NCI-H748 treated with DMSO at 0.1 percent for 48 hours (cell line): ENCODE measurements around the gene TEX22.
A peak's percentile ranks its signal among the peaks of the same experiment; 100 is the strongest.

ENCODE experiments used
- DNase-seq: peaks from one replicate; lab custom pipeline; 2025; lab: John Stamatoyannopoulos, UW

Gene TEX22

GRCh38 chr14:105384605-105385321 lies 13.6 kb upstream of the TEX22 start:
- no peak for DNase-seq

DNA sequence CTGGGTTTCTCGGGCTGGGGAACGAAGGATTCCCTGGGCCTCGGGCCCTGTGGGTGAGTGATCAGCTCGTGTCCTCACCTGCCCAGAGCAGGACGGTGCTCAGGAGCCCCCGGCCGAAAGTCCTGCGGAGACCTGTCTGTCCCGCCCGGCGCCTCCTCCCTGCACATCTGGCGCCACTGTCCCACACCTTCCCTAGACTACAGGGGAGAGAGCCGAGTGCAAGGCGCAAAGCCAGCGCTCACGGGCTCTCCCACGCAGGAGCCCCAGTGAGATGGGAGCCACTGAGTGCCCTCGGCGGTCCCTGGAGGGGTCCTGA lies 13.1 kb upstream of the TEX22 start:
- DNase-seq = no peak

- DNase-seq = no peak
These were observed 12.5 kb upstream of the TEX22 start for GRCh38 chr14:105385698-105386365.

DNA sequence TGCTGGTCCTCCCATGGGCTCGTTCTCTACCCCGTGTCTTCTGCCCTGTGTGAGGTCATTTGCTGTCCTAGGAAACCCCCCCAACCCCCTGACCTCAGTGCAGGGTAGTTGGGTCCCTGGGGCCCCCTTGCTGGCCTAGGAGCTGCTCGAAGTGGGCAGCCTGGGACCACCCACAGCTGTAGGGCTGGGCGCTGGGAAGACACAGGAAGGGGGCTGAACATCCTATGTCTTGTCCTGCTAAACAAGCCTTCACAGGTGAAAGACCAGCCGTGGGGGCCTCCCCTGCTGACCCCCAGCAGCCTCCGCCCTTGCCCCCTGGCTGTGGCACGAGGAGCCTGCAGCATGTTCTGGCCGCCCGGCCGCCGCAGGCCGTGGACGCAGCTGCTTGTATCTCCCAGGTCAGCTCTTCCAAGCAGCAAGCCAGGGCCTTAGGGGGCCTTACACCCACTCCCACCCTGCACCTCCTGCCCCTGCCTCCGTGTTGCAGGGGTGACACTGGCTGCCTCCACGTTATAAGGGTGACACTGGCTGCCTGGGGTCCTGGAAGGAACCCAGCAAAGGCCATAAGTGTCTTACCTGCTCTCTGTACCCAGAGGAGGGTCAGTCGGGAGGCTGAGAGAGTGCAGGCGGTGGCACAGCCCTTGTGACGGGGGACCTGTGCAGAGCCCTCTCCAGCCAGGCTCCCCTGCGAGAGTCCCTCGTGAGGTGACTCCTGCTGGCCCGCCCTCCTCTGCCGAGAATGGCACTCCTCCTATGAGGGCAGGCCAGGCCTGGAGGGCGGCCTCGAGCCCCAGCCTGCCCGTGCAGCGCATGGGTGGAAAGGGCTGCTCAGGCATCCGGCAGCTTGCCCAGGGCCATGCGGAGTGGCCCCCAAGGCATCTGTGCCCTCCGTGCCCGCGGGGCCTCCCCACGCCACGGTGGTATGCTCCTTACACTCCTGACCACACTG lies 11.5 kb upstream of the TEX22 start:
- no peak for DNase-seq

DNA sequence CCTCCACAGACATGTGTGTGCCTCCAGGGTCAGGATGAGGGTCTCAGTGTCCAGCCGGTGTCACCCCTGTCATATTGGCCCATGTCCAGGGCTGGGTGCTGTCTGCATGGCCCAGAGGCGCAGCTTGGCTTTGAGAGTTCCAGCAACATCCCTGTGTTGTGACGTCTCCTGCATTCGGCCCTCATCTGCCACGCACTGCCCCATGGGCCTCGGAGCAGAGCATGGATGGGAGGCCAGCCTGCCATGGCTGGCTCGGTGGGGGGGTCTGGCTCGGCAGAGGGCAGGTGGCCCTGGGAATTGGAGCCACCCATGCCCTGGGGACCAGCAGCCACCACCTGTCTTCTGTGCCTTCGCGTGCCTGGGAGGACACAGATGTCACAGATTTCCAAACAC lies 10.8 kb upstream of the TEX22 start:
- no peak for DNase-seq

DNA sequence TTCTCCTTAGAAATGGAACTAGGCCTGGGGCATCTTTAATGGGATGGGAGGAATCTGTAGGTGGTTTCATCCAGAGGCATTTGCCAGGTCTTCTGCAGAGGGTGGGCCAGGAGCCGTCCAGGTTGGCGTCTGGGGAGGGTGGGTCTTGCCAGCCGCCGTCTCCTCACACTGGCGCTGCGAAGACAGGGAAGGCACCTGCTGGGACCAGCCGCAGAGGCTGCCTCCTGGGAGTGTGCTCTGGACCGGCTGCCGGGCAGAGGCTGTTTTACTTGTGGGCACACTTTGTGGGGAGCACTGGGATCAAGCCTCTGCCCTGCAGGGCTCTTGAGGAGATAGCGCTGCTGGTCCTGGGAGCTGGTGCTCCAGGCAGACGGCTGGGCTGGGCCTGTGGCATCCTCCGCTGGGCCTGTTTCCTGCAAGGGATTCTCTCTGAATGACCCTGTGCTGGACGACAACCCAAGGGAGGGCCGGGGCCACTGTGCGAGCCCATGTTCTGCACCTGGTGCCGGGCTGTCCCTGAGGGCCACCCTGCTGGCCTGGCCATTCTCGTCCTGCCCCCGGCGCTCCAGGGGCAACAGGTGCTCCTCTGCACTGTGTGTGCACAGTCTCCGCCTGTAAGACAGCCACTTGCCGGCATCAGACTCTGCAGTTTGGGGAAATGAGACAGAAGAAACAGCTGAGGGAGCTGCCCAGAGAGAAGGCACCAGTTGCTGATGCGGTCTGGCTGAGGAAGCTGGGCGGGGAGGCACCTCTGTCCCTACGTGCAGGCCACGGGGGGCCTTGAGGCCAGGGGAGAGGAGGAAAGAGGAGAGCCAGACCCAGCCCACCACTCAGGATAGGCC lies 10.0 kb upstream of the TEX22 start:
- DNase-seq = no peak

DNA sequence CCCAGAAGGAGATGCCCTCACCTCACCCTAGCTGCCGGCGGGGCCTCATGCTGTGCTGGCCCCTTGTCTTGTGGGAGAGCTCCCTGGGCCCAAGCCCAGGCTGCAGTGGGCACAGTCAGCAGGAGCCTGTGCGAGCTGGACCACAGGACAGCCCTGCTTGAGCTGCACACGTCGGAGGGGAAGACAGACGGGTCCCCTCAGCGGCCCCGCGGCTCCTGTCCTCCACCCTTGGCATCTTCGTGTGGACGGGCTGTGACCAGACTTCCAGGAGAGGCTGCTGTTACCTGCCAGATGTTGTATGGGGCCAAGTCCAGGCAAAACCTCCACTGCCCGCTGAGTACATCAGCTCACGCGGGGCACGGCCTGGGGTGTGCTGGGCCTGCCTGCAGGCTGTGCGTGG lies 9.4 kb upstream of the TEX22 start:
- no peak for DNase-seq

GRCh38 chr14:105389534-105389933 lies 8.8 kb upstream of the TEX22 start:
- DNase-seq = no peak

GRCh38 chr14:105389976-105390848 lies 8.1 kb upstream of the TEX22 start:
- DNase-seq = no peak

DNA sequence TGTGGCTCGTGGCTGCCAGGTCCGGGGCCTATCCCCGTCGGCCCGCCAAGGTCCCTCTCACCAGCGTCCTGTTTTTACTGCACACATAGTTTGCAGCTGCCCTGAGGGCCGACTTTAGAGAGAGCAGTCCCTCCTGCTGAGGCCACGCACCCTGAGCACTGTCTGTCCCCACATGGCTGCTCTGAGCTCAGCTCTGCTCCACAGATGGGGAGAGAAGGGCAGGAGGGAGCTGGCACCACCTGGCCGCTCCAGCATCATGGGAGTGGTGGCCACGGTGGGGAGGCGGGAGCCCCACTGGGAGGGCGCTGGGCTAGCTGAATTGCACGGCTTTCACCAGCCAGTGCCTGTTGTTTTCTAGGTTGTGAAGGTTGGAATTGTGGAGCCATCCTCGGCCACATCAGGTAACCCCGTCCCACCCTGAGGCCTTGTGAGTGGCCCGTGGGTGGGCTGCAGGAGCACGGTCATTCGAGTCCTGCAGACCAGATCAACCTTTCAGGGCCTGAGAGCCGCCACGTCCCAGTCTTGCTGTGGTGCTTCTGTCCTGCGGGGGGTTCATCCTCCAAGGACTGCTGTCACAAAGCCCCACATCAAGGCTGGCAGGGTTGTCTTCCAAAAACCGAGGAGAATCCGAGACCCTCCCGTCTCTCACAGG lies 7.4 kb upstream of the TEX22 start:
- DNase-seq = no peak

GRCh38 chr14:105391541-105391940 lies 6.8 kb upstream of the TEX22 start:
- no peak for DNase-seq

DNA sequence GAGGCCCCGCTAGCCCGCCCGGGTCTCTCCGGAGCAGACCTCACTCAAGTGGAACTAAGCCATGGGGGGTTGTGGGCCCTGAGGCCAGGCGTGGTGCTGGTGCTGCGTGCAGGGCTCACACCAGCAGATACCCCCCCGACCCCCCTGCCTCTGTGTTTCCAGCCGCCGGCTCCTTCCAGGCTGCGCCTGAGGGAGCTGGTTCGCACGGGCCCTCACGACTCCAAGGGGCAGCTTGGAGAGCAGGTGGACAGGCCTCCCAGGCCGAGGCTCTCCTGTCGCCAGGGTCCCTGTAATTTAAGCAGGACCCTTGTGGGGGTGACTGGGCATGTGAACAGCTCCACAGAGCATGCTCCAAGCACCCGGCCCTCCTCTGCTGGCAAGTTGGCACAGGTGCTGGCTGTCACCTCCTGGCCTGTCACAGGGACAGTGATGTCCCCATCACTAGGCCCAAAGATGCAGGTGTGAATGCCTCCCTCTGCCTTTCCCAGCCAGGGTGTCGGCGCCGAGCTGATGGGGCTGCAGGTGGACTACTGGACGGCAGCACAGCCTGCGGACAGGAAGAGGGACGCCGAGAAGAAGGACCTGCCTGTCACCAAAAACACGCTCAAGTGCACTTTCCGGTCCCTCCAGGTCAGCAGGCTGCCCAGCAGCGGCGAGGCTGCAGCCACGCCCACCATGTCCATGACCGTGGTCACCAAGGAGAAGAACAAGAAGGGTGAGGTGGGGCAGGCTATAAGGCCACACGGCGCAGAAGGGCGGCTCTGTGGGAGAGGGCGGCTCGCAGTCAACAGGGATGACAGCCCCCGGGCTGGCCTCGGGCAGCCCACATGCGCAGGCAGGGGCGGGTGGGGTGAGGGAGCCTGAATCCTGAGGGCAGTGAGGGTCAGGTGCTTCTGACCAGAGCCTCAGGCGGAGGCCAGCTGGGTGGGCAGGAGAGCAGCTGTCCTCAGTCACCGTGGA lies 5.9 kb upstream of the TEX22 start:
- DNase-seq = no peak

DNA sequence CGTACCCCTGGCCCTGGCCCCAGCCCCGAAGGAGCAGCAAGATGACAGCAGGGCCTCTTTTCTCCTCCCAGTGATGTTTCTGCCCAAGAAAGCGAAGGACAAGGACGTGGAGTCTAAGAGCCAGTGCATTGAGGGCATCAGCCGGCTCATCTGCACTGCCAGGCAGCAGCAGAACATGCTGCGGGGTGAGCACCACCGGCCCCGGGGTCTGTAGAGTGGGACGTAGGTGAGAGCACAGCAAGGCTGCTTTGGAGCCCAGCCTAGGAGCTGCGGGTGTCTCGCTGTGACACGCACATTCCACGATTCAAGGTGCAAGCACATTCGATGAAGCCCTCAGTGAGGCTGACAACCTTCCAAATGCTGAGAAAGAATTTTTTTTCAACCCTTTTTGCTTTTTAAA lies 5.2 kb upstream of the TEX22 start:
- DNase-seq = no peak

DNA sequence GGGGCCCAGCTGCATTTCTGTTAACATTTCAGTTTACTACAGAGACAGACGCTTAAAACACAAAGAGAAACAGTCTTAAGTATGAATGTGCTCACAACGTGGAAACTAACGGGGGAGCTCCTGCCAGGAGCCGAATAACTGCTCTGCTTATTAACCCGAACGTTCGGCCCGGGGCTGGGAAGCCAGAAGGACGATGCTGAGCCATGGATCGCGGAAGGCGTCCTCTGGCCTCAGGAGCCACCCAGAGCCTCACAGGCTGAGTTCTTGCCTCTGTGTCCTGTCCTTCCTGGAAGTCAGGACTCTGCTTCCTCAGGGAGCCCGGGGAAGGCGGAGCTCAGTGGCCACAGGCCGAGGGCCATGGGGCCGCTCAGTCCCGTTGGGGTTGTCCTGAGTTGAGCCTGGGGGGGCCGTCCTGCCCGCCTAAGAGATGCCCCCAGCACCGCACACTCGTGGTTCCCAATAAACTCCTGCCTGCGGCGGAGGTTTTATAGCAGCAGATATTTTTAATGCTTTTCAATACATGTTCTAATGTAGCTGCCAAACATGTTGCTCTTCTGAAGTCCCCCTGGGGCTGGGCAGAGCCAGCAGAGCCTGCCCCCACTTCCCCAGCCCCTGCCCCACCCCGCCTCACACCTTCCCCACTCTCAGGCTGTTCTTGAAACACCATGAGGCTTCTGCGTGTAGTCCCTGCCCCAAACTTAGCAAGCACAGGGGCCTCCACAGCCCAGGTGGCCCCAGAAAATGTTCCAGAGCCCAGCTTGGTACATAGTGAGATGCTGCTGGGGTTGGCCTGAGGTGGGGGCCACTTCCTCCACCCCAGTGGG lies 3.4 kb upstream of the TEX22 start:
- DNase-seq = no peak

DNA sequence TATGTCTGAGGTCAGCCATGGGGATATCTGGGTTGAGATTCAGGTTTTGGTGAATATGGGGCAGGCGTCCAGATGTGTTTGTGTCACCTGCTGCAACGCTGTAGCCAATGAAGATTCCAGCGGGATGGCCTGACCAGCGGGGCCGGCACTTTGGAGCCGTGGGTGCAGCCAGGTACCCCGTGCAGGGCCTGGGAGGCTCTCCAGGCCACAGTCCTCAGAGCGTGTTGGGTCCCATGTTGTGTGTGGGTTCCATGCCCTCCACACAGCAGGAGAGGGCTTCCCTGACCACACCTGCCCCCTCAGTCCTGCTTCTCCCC lies 2.8 kb upstream of the TEX22 start:
- no peak for DNase-seq

GRCh38 chr14:105397350-105397931 lies 897 bp upstream of the TEX22 start:
- no peak for DNase-seq

DNA sequence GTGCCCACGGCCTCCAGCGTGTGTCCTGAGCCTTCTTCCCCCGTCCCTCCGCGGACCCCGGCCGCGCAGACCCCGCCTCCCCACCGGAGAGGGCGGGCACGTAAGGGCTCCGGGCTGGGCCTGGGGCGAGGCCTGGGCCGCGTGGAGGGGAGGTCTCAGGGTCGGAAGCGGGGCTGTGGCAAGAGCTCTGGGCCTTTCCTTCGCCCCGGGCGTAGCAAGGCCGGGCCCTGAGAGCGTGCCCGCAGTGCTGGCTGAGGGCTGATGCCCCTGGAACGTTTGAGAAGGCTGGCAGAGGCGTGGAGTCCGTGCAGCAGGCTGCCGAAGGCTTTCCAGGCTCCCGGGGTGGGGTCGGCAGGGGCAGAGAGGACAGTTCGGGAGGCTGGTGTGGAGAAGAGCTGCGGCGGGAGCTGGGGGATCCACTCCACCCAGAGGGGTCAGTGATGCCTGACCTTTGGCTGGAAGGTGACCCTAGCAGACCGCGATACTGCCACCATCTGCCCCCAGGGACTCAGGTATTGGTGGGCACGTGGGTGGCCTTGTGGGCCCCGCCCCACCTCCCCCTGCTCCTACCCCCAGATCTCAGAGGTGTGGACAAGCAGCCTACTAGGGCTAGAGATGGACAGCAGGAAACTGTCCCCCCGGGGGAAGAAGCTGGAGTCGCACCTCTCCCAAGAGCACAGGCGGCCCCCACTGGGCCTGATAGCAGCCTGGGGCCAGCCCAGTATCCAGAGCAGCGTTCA lies 558 bp downstream of the TEX22 start:
- peak; percentile 71 for DNase-seq

GRCh38 chr14:105399466-105399775 lies 1.1 kb downstream of the TEX22 start:
- DNase-seq = no peak
